Measurements from ENCODE around the gene MYO1H. TPM values are rescaled to one million over a fixed set of nuclear protein-coding genes. Genes with fewer than 3 reads are reported as not detected.

MYO1H gene
- total RNA-seq, 4 donors from 2014 or later = 0.17 to 0.57 TPM; not detected in 2

DNA sequence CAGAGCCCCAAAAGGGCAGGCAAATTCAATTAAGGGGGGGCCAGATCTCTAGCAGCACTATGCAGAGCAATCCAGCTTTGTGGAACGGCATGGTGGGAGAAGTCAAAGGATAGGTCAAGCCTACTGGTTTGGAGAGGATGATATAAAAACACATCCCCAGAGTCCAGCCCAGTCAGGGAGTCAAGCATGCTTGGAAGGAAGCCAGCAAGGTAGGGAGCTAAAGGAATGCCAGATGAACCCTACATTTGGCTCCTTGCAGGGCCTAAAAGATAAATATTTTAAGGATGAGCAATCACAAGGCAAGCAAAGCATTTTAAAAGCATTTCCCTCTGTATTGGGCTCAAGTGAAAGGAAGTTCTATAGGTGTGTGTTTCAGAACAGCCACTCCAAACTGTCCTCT, 108.0 kb downstream of the MYO1H start:
- TF ChIP-seq, protein P1, sequence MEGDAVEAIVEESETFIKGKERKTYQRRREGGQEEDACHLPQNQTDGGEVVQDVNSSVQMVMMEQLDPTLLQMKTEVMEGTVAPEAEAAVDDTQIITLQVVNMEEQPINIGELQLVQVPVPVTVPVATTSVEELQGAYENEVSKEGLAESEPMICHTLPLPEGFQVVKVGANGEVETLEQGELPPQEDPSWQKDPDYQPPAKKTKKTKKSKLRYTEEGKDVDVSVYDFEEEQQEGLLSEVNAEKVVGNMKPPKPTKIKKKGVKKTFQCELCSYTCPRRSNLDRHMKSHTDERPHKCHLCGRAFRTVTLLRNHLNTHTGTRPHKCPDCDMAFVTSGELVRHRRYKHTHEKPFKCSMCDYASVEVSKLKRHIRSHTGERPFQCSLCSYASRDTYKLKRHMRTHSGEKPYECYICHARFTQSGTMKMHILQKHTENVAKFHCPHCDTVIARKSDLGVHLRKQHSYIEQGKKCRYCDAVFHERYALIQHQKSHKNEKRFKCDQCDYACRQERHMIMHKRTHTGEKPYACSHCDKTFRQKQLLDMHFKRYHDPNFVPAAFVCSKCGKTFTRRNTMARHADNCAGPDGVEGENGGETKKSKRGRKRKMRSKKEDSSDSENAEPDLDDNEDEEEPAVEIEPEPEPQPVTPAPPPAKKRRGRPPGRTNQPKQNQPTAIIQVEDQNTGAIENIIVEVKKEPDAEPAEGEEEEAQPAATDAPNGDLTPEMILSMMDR (IDR thresholded peaks at IDR 0.05; ENCODE audit: low read depth) = no peak

DNA sequence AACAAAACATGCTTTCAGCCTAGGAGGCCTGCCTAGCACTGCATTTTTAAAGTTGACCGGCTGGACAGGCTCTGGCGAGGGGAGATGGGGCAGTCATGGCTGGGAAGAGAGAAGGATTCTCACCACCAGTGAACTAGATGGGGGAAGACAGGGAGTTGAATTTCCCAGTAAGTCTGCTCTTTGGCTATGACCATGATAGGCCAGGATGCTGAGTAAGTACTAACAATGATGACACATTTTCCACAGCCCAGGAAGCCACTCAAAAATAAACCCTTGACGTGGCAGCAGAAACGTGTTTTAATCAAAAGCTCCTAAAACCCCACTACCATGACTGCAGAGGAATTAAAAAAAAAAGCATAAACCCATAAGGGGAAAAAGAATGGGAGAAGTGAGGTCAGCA, 110.4 kb downstream of the MYO1H start:
- TF ChIP-seq, protein P1 (IDR thresholded peaks at IDR 0.05; ENCODE audit: low read depth) = no peak

DNA sequence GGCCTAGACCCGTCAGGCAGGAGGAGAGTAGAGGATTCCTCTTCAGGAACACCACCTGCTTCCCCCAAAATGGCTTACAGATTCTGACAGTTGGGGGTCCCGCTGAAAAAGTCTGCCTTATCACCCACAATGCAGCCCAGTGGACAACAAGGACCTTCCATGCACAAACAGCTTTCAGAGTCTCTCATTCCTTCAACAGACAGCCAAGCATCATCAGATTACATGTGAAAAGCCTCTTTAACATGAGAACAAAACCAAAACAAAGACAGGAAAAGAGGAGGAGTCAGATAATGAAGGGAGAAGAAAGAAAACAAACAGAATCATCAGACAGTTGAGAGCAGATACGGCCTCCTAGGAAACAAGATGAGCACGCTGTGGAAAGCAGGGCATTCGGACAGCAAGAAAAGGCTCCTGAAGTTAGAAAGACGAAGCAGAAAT, 111.1 kb downstream of the MYO1H start:
- TF ChIP-seq, protein P1 (IDR thresholded peaks at IDR 0.05; ENCODE audit: low read depth) = no peak

DNA sequence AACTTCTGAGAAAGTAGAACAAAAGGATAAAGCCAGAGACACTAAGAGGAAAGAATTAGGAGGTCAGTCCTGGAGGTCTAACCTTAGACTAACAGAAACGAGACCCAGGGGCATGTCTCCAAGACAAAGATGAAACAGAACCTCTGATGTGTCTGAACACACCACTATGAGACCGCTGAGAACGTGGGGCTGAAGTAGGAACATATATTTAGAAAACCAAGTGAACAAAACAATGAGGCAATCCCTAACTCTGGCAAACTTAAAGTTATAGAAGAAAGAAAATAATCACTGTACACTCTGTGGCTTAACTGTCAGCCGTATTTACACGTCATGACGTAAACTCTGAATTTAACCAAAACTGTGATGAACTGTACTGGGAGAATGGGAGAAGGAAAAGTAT, 111.5 kb downstream of the MYO1H start:
- TF ChIP-seq, protein P1 (IDR thresholded peaks at IDR 0.05; ENCODE audit: low read depth) = no peak

DNA sequence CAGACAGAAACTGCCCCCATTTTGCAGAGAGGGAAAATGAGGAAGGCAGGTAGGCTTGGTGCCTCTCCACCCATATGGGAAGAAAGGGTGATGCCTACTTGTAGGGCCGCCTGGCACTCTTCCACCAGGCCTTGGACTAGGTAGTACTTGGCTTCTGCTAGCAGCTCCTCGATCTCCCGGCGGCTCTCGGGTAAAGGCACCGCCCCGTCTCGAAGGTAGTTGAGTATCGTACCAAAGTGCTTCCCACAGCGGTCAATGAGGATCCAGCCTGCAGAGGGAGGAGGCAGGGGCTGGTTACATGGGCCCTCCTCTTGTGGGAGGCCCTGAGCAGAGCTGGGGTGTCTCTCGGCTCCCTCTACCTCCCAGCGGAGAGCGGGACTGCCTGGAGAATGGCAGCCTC, 112.8 kb downstream of the MYO1H start:
- TF ChIP-seq, protein P1 (IDR thresholded peaks at IDR 0.05; ENCODE audit: low read depth) = no peak

DNA sequence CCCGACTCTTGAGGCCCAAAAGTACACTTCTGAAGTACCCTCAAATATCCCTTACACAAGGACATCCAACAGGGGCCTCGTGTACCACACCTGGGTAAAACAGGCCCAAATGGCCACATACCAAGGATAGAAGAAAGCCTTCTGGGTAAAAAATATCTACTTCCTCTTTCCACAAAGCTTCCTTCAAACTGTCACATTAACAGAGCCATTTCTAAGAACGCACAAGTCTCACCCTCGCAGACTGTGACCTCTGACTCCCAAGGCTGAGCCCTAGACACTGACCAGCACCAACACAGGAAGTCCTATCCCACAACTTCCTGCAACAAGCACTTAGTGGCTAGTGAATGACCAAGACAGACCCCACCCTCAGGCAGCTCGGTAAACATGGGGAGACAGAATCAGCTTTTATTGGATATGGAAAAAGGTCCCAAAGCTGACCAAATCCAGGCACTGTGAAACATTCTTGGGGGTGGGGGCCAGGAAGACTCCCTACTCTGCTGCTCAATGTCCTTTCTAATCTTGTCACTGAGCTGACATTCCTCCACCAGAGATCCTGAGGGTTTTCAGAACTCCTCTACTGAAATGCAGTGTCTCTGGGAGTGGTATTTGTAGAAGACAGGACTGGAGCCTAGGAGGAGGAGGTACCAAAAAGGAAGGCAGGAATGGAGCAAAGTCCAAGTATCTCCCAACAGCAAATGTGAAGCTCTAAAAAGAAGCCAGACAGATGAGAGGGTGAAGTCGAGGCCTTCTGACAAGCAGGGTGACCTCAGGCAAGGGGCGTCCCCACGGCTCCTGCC, 113.5 kb downstream of the MYO1H start:
- TF ChIP-seq, protein P1 (IDR thresholded peaks at IDR 0.05; ENCODE audit: low read depth) = no peak

DNA sequence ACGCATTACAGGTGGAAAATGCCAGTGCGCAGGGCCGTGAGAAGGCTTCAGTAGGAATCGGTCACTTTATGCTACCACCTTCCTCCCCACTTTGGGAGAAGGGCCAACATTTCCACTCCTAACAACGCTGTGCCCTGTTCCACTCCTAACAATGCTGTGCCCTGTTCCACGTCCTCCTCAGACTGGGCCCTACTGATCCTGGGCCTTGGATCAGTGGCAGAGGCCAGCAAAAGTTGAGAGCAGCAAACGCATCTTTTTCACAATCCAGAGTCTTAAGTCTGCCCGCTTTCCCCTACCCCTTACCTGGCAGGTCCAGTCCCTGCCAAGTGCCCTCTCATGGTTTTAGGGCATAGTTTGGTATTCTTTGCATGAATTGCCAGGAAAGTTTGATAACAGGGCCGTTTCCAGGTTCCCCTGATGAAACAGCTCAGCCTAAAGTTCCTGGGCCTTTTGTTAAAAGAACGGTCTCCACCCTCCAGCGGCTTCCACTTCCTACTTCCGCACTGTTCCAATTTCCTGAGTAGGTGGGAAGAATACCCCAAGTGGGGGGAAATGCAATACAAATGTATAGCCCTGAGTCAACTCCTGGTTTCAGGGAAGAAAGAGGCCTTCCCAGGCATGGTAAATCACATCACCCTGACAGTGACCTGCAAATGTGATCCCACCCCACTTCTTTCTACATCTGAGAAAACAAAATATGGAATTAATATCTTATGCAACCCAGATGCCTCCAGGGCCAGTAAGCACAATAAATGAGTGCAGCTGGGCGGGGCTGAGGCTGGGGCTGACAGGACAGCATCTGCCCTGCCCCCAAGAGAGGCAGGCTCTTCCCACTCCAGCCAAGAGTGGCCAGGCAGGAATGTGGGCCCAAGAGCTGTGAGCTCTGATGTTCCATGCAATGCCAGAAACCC, 114.4 kb downstream of the MYO1H start:
- TF ChIP-seq, protein P1 (IDR thresholded peaks at IDR 0.05; ENCODE audit: low read depth) = no peak

Measured in subcutaneous adipose tissue (tissue), 4 donors.